Kidney epithelial cell (primary cell): Measurements from ENCODE around the gene GCK. TPM values are rescaled to one million over a fixed set of nuclear protein-coding genes. Genes with fewer than 3 reads are reported as not detected.

Experiments used
- DNase-seq: peaks from one replicate; pipeline ENCODE4 v3.0.0-alpha.2; 2010; ENCODE audit warnings: low read depth
- H3K27me3 ChIP-seq: 2 replicates; pipeline ENCODE4 v1.6.0; 2011; ENCODE audit warnings: low read length; ENCODE audit not compliant: control insufficient read depth, insufficient read depth
- H3K36me3 ChIP-seq: 2 replicates; pipeline ENCODE4 v1.5.1; 2011; ENCODE audit warnings: low read length; ENCODE audit not compliant: control insufficient read depth, insufficient read depth
- H3K4me3 ChIP-seq: 2 replicates; pipeline ENCODE4 v1.5.1; 2011; ENCODE audit warnings: low read depth, mild to moderate bottlenecking, control low read depth, low read length
- total RNA-seq: library from RNA; depleted of rRNA; stranded (reverse); fragments of >200 nt; gene quantifications from 2 replicates; pipeline ENCODE4 v1.2.3, GENCODE V29; 2015
- TF ChIP-seq, protein P1 (sequence below): IDR thresholded peaks from 2 replicates; pipeline ENCODE4 v1.5.1; 2011; ENCODE audit warnings: mild to moderate bottlenecking, moderate library complexity, low read length, control low read depth, inconsistent platforms; ENCODE audit not compliant: insufficient read depth, poor library complexity, severe bottlenecking

Gene GCK
- total RNA-seq, 1 donor from 2014 or later, result 2.3 TPM

DNA sequence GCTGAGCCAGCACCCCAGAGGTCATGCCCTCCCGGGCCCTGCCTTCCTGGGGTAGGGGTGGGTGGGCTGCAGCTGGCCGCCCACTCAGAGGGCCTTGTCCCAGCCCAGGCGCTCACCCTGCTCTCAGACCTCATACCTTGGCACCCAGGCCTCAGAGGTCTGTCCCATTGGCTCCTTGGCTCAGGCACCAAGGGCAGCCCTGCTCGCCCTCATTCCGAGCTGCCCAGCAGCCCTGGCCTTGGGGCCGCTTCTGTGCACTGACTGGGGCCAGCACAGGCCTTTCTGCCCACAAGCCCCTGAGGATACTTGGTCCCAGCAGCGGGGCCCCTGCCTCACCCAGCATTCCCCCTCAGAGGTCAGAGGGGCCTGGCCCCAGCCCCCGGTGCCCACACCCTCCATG lies 45.8 kb upstream of the GCK start:
- Histone ChIP-seq H3K4me3 (no peak overlapping the region), H3K27me3 (peaks cover 6% of the 10 kb centered on the region), H3K36me3 (no peaks in the 10 kb centered on the region)
- DNase-seq, result no peak
- TF ChIP-seq, protein P1, sequence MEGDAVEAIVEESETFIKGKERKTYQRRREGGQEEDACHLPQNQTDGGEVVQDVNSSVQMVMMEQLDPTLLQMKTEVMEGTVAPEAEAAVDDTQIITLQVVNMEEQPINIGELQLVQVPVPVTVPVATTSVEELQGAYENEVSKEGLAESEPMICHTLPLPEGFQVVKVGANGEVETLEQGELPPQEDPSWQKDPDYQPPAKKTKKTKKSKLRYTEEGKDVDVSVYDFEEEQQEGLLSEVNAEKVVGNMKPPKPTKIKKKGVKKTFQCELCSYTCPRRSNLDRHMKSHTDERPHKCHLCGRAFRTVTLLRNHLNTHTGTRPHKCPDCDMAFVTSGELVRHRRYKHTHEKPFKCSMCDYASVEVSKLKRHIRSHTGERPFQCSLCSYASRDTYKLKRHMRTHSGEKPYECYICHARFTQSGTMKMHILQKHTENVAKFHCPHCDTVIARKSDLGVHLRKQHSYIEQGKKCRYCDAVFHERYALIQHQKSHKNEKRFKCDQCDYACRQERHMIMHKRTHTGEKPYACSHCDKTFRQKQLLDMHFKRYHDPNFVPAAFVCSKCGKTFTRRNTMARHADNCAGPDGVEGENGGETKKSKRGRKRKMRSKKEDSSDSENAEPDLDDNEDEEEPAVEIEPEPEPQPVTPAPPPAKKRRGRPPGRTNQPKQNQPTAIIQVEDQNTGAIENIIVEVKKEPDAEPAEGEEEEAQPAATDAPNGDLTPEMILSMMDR, result no peak

DNA sequence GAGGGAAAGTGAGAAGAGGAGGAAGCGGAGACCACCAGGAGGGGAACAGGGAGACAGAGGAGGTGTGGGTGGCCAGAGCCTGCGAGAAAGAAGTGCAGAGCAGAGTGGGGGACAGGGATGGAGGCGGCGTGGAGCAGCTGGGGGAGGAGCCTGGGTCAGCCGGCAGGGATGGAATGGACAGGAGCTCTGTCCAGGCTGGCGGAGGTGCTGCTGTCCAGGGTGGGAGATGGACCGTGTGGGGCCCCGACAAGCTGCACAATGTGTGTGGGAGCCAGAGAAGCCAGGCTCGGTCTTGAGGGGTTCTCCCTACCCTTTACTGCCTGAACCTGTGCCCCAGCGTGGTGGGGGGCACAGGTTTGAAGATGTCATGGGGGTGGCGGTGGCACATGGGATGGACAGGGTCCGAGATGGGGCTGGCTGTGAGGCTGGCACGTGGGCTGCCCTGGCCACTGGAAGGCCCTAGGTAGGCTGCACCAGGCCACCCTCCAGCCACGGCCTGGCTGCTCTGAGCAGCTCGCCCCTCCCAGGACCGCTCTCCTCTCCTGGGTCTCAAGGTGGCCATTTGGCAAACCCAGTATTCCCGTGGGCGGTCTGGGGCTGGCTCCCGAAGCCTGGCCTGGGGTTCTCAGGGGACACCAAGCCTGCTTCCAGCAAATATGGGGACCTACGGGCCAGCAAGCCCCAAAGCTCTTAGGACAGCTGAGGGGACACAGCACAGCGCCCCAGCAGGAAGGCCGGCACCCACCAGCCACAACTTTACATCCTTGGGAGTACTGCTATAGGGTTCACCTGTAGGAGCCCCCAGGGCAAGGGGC lies 43.9 kb upstream of the GCK start:
- TF ChIP-seq, protein P1, result no peak
- Histone ChIP-seq H3K27me3 (peaks cover 10% of the 10 kb centered on the region), H3K36me3 (no peaks in the 10 kb centered on the region), H3K4me3 (no peak overlapping the region)
- DNase-seq, result no peak

DNA sequence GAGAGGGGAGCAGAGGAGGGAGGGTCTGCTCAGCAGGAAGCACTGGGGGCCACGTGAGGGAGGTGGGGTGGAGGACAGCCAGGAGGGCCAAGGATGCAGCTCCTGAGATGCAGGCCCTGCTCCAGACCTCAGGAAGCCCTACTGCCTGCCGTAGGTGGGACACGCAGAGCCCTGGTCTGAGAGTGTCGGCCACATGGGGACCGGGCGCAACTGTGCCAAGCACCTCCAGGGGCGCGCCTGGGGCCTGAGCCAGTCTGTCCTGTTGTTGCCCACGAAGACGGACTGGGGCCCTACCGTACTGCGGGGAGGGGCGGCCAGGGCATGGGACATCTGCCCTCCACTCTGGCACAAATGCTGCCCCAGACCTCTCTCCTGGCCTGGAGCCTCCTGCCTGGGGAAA lies 43.2 kb upstream of the GCK start:
- H3K36me3 ChIP-seq, result no peaks in the 10 kb centered on the region
- no peak for DNase-seq
- TF ChIP-seq, protein P1, result no peak
- peaks cover 10% of the 10 kb centered on the region for H3K27me3 ChIP-seq
- H3K4me3 ChIP-seq, result no peak overlapping the region

DNA sequence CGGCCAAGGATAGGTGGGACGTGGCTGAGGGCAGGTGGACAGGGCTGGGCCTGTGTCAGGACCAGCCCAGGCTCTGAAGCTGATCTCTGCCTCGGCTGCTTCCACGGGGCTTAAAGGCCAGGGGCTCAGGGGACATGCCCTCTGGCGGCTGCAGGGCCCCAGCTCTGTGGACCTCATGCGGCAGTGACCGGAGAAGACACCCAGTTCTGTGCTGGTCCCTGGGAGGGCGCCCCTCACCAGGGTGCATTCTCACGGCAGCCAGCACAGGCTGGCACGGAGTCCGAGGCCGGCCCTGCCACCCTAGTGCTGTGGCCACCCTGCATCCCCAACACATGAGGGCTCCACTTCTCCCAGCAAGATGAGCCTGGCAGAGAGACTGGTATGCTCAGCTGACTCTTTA lies 41.8 kb upstream of the GCK start:
- Histone ChIP-seq H3K27me3 (peaks cover 12% of the 10 kb centered on the region), H3K4me3 (no peak overlapping the region), H3K36me3 (no peaks in the 10 kb centered on the region)
- TF ChIP-seq, protein P1, result no peak
- DNase-seq, result no peak

DNA sequence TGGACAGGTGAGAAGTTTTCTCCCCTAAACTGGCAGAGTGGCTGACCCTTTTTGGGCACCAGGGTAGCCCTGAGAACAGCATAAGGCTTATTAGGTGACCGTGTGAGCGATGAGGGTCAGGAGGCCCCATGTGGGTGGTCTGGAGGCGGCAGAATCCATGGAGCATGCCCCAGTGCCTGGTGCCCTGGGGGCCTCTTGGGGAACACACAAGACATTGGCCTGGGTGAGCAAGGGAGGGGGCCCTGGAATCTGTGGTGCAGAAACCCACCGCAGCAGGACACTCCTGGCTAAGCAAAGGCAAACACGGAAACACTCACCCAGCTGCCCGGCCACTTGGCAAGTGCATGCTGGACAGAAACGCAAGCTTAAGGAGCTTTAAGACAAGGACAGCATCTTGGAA lies 41.0 kb upstream of the GCK start:
- Histone ChIP-seq H3K27me3 (peaks cover 20% of the 10 kb centered on the region), H3K4me3 (no peak overlapping the region)
- TF ChIP-seq, protein P1, result no peak

More for the DNA sequence above, 41.0 kb upstream of the GCK start:
- no peak for DNase-seq
- H3K36me3 ChIP-seq, result no peaks in the 10 kb centered on the region
